ENCODE data around the gene OPN1MW.
"Not testable (repeated sequence)": the region's sequence is repeated elsewhere in the genome, so short reads cannot be mapped to it uniquely, and the experiment has no call there.

OPN1MW gene

GRCh38 chrX:154209670-154210418, 27.4 kb downstream of the OPN1MW start:
- in situ Hi-C loops (cut with MboI; ENCODE audit: low sequenced_read_pairs): not testable (repeated sequence)

DNA sequence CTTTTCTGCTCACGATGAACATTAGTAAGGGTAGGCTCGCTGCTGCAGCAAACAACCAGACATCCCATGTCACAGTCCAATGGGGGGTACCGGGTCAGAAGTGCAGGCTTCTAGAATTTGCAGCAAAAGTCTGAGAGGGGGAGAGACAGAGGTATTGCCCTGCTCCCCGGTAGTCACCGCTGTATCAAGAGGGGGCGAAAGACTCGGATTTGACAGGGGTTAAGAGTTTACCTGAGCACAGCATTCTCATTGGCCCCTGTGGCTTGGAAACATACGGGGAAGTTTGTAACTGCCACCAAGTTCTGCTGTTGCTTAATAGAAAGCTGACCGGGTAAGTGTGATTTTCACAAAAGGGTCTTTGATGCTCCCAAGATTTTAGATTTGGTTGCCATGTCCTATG, 28.7 kb downstream of the OPN1MW start:
- in situ Hi-C loops (cut with MboI; ENCODE audit: low sequenced_read_pairs): not testable (repeated sequence)

DNA sequence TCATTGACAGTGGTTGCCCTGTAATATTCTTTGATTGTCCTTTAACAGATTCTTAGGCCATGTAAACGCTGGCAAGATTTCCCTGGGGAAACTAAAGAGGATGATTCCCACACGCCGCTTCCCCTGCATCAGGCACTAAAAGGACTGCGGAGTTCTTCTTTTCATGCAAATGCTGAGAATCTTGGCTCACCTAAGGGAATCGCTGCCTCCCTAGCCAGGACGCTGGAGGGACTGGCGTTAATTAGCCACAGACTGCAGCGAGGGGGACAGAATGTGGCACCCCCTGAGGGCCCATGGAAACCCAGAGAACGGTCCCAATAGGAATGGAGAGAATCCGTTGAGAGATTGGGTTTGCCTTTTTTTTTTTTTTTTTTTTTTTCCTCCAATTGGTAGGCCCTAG, 29.1 kb downstream of the OPN1MW start:
- in situ Hi-C loops (cut with MboI; ENCODE audit: low sequenced_read_pairs): not testable (repeated sequence)

GRCh38 chrX:154219456-154219855, 37.1 kb downstream of the OPN1MW start, which contains the start of gene OPN1MW2:
TSS of gene OPN1MW2 (plus strand) at chrX:154219756. CDS start at chrX:154219816, 60 bp downstream.
- in situ Hi-C loops (cut with MboI; ENCODE audit: low sequenced_read_pairs): not testable (repeated sequence)

GRCh38 chrX:154225292-154225691, 42.9 kb downstream of the OPN1MW start:
- in situ Hi-C loops (cut with MboI; ENCODE audit: low sequenced_read_pairs): not testable (repeated sequence)

DNA sequence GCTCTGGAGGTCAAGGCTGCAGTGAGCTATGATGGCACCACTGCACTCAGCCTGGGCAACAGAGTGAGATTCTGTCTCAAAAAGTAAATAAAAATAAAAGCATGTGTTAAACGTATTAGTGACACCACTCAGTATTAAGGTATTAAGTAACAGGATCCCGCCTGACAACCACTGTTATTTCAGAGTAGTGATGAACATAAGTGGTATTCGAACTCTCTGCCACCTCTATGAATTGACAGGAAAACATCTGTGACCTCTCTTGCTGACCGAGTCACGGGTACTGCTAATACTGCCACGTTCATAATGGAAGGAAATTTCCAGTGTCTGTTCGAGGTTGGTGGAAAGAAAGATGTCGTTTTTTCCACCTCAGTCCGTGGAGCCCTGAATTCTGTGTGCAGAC, 44.3 kb downstream of the OPN1MW start:
- in situ Hi-C loops (cut with MboI; ENCODE audit: low sequenced_read_pairs): not testable (repeated sequence)

DNA sequence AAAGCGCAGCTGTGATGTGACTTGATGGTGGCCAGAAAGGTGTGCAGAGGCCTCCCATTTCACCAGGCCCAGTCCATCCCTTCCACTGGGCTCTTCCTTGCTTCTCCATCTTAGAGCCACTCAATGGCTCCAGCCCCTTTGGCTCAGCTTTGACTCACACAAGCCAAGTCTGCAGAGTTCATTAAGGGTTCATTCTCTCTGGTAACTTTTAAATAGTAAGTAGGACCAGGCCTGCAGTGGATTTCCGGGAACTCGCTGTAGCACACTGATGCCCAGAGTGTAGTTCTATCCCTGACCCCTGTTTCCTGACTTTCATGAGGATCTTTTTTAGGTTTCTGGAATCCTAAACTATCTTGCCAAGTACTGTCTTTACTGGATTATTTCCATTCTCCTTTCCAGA, 49.0 kb downstream of the OPN1MW start:
- in situ Hi-C loops (cut with MboI; ENCODE audit: low sequenced_read_pairs): not testable (repeated sequence)

GRCh38 chrX:154233620-154234019, 51.2 kb downstream of the OPN1MW start:
- in situ Hi-C loops (cut with MboI; ENCODE audit: low sequenced_read_pairs): not testable (repeated sequence)

GRCh38 chrX:154238939-154239559, 56.7 kb downstream of the OPN1MW start:
- in situ Hi-C loops (cut with MboI; ENCODE audit: low sequenced_read_pairs): not testable (repeated sequence)

DNA sequence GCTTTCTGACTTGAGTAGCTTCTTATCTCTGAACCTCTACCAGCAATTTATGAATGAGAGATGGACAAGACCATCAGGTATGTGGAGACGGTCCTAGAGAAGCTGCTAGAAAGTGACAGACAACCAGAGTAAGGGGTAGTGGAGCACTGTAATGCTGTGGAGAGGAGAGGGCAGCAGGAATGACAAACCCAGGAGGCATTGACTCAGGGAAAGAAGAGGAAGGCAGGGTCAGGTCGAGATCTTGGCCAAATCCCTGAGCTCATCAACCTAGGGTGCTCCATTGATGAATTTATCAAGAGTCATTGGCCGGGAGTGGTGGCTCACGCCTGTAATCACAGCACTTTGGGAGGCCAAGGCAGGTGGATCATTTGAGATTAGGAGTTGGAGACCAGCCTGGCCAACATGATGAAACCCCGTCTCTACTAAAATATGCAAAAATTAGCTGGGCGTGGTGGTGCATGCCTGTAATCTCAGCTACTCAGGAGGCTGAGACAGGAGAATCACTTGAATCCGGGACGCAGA, 57.6 kb downstream of the OPN1MW start:
- in situ Hi-C loops (cut with MboI; ENCODE audit: low sequenced_read_pairs): not testable (repeated sequence)
